Endothelial cell of umbilical vein (primary cell): ENCODE results near the gene DHRS12. TPM values are rescaled to one million over a fixed set of nuclear protein-coding genes. Genes with fewer than 3 reads are reported as not detected.

Experiments used
- Bru-seq: library from RNA; stranded (reverse); fragments of 400-500 nt; gene quantifications from one replicate; lab custom pipeline; 2021; lab: Mats Ljungman, UMichigan
- BruChase-seq, 2 experiments: library from RNA; stranded (reverse); fragments of 400-500 nt; gene quantifications; one replicate each; lab custom pipeline; 2021; lab: Mats Ljungman, UMichigan
- BruUV-seq: library from RNA; stranded (reverse); fragments of 400-500 nt; replicated peaks from 2 replicates; lab custom pipeline; 2021; lab: Mats Ljungman, UMichigan
- CTCF ChIA-PET: fragments of 300-600, 350-600 bp; sonication (Branson Sonifier 250); formaldehyde crosslinking; loops from one replicate; lab custom pipeline; 2021; ENCODE audit warnings: antibody characterized with exemption, inconsistent platforms; lab: Charles Lee
- POLR2A ChIA-PET: fragments of 300-600, 350-600 bp; sonication (Branson Sonifier 250); formaldehyde crosslinking; loops from one replicate; lab custom pipeline; 2021; ENCODE audit warnings: antibody characterized with exemption, inconsistent platforms; lab: Charles Lee
- DNase-seq: peaks from one replicate; pipeline ENCODE4 v3.0.0-alpha.2; 2011; ENCODE audit warnings: low read depth, low spot score
- FAIRE-seq: peaks from 2 replicates; lab custom pipeline; 2011; peaks lifted over from hg19 to GRCh38; lab: Jason Lieb, UNC
- H2AFZ ChIP-seq: 2 replicates; pipeline ENCODE4 v1.6.0; 2012; ENCODE audit warnings: low read depth, low read length, control low read depth, inconsistent platforms
- H3K27ac ChIP-seq: 2 replicates; pipeline ENCODE4 v1.5.1; 2011; ENCODE audit warnings: low read depth, mild to moderate bottlenecking, control low read depth, low read length, moderate library complexity; ENCODE audit not compliant: insufficient read depth
- H3K27me3 ChIP-seq, 2 experiments: 2 replicates each; pipeline versions ENCODE4 v1.6.0 to v1.6.1; 2011; ENCODE audit warnings: low read length in 2 of 2, mixed read lengths in 1 of 2; ENCODE audit not compliant: control insufficient read depth in 2 of 2, insufficient read depth in 2 of 2
- H3K36me3 ChIP-seq, 2 experiments: 2 replicates in 1 of 2; 3 replicates in 1 of 2; pipeline ENCODE4 v1.5.1; 2011; ENCODE audit warnings: low read length in 2 of 2, mild to moderate bottlenecking in 1 of 2, moderate library complexity in 1 of 2; ENCODE audit not compliant: control insufficient read depth in 2 of 2, insufficient read depth in 2 of 2; ENCODE audit errors: extremely low read depth in 1 of 2
- H3K4me1 ChIP-seq: 3 replicates; pipeline ENCODE4 v1.5.1; 2011; ENCODE audit warnings: mild to moderate bottlenecking, low read length; ENCODE audit not compliant: control insufficient read depth, insufficient read depth; ENCODE audit errors: extremely low read depth
- H3K4me2 ChIP-seq: 2 replicates; pipeline ENCODE4 v1.6.1; 2011; ENCODE audit warnings: low read length, control low read depth, mixed read lengths; ENCODE audit not compliant: insufficient read depth
- H3K4me3 ChIP-seq, 3 experiments: fragments of 200-600 bp in 1 of 3; sonication (generic), shearing (Covaris generic) in 1 of 3; replicated peaks in 1 of 3; 2 replicates each; pipeline ENCODE4 v1.5.1; 2011 to 2016; ENCODE audit warnings: control low read depth in 3 of 3, low read length in 3 of 3, mild to moderate bottlenecking in 2 of 3, inconsistent platforms in 1 of 3, low read depth in 1 of 3, moderate library complexity in 1 of 3; ENCODE audit not compliant: insufficient read depth in 1 of 3
- H3K79me2 ChIP-seq: 2 replicates; pipeline ENCODE4 v1.6.0; 2012; ENCODE audit warnings: low read length, inconsistent platforms; ENCODE audit not compliant: control insufficient read depth, insufficient read depth
- H3K9ac ChIP-seq: replicated peaks from 2 replicates; pipeline ENCODE3; 2011; ENCODE audit warnings: low read length, control low read depth; ENCODE audit not compliant: insufficient read depth; ENCODE audit errors: extremely low read depth
- H3K9me1 ChIP-seq: replicated peaks from 3 replicates; pipeline ENCODE4 v1.6.0; 2011; ENCODE audit warnings: mild to moderate bottlenecking, low read length; ENCODE audit not compliant: control insufficient read depth, insufficient read depth; ENCODE audit errors: extremely low read depth
- H3K9me3 ChIP-seq: replicated peaks from 2 replicates; pipeline ENCODE4 v1.5.1; 2012; ENCODE audit warnings: low read length, inconsistent platforms; ENCODE audit not compliant: control insufficient read depth, insufficient read depth
- H4K20me1 ChIP-seq: replicated peaks from 2 replicates; pipeline ENCODE3; 2011; ENCODE audit warnings: mild to moderate bottlenecking, low read length; ENCODE audit not compliant: control insufficient read depth, insufficient read depth; ENCODE audit errors: extremely low read depth
- EZH2 ChIP-seq: IDR thresholded peaks from 2 replicates; pipeline ENCODE4 v1.6.1; 2012; ENCODE audit warnings: borderline replicate concordance, low read depth, mild to moderate bottlenecking, moderate library complexity, low read length, inconsistent platforms; ENCODE audit not compliant: severe bottlenecking
- FOS ChIP-seq: IDR thresholded peaks from 2 replicates; pipeline ENCODE4 v1.6.1; 2011; ENCODE audit warnings: mild to moderate bottlenecking, low read length, moderate library complexity, borderline replicate concordance; ENCODE audit not compliant: insufficient read depth
- GATA2 ChIP-seq: IDR thresholded peaks from 2 replicates; pipeline ENCODE4 v1.7.0; 2011; ENCODE audit warnings: low read depth, mild to moderate bottlenecking, moderate library complexity, mixed read lengths, low read length; ENCODE audit not compliant: insufficient read length, insufficient read depth
- JUN ChIP-seq: IDR thresholded peaks from 2 replicates; pipeline ENCODE4 v1.6.1; 2011; ENCODE audit warnings: borderline replicate concordance, low read depth; ENCODE audit not compliant: insufficient read length, insufficient read depth
- MAX ChIP-seq: IDR thresholded peaks from 2 replicates; pipeline ENCODE4 v1.6.1; 2011; ENCODE audit not compliant: insufficient read depth, insufficient read length
- MYC ChIP-seq: IDR thresholded peaks from one replicate; pipeline ENCODE4 v1.6.1; 2011; ENCODE audit warnings: mild to moderate bottlenecking, low read depth, low read length
- POLR2A ChIP-seq: IDR thresholded peaks from 2 replicates; pipeline ENCODE4 v1.6.1; 2012; ENCODE audit warnings: low read depth, mild to moderate bottlenecking, control low read depth, low read length
- POLR2AphosphoS5 ChIP-seq: IDR thresholded peaks from 2 replicates; pipeline ENCODE4 v1.6.1; 2012; ENCODE audit warnings: low read depth, mild to moderate bottlenecking, control low read depth, low read length, moderate library complexity; ENCODE audit not compliant: insufficient read depth
- dilution Hi-C: fragments of 300-500 bp; cut with MboI; formaldehyde crosslinking; loops from one replicate; pipeline ENCODE4 v1.15.0; 2019; ENCODE audit warnings: low sequenced_read_pairs; ENCODE audit not compliant: extremely low pct_ligation_motif_present
- intact Hi-C: fragments of 100-400 bp; cut with micrococcal nuclease; formaldehyde crosslinking; loops from one replicate; pipeline ENCODE4 v1.10.0; 2022
- long read RNA-seq: library from polyadenylated mRNA; stranded (forward); transcript quantifications from one replicate; pipeline ENCODE4 v2.0.0, GENCODE V29; 2021
- polyA minus RNA-seq, 3 experiments: library from RNA; depleted of rRNA, polyadenylated mRNA; stranded (reverse); fragments of >200 nt; gene quantifications; 1 replicate in 1 of 3; 2 replicates in 2 of 3; pipeline ENCODE4 v1.2.3, GENCODE V29; 2011
- polyA plus RNA-seq, 4 experiments: library from polyadenylated mRNA; depleted of rRNA in 3 of 4; stranded (reverse) in 3 of 4; unstranded in 1 of 4; fragments of >200 nt; gene quantifications; 2 replicates each; pipeline versions ENCODE4 v1.2.1 to v1.2.3, GENCODE V29; 2011 to 2012; ENCODE audit warnings: missing spikeins in 1 of 4
- total RNA-seq: library from RNA; stranded (reverse); gene quantifications from 2 replicates; pipeline ENCODE4 v1.2.3, GENCODE V29; 2021
- TF ChIP-seq, protein P1 (sequence below), 2 donors: IDR thresholded peaks; 1 replicate in 1 of 2; 2 replicates in 1 of 2; pipeline ENCODE4 v1.5.1; 2011; ENCODE audit warnings: low read length in 2 of 2, mild to moderate bottlenecking in 2 of 2, moderate library complexity in 2 of 2, control low read depth in 1 of 2, inconsistent platforms in 1 of 2, low read depth in 1 of 2; ENCODE audit not compliant: insufficient read depth in 1 of 2; ENCODE audit errors: extremely low read depth in 1 of 2

DHRS12 gene, protein sequence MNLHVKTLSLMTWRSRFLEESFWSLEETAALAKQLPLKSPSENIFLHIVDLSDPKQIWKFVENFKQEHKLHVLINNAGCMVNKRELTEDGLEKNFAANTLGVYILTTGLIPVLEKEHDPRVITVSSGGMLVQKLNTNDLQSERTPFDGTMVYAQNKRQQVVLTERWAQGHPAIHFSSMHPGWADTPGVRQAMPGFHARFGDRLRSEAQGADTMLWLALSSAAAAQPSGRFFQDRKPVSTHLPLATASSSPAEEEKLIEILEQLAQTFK
- total RNA-seq (6.4 and 8.9 TPM in 2 replicates), polyA plus RNA-seq (9.1 and 9.4 TPM in 2 replicates), polyA minus RNA-seq (8.6 and 9.8 TPM in 2 replicates), Bru-seq, nascent RNA (percentile 40 among the genes with signal in this experiment), BruChase-seq, experiment 1, labeled RNA remaining after a 6-hour chase (percentile 42 among the genes with signal in this experiment), BruChase-seq, experiment 2, labeled RNA remaining after a 2-hour chase (percentile 32 among the genes with signal in this experiment)
- 4.9 and 7.3 TPM in 2 replicates for polyA plus RNA-seq (2011; cell fraction: cytosol; rRNA removed)
- 13.8 and 16.8 TPM in 2 replicates for polyA plus RNA-seq (2011; cell fraction: nucleus; rRNA removed)
- polyA plus RNA-seq (2012) = 8.3 and 13.3 TPM in 2 replicates
- not detected for polyA minus RNA-seq (2011; cell fraction: cytosol; rRNA and poly(A)+ RNA removed)
- polyA minus RNA-seq (2011; cell fraction: nucleus; rRNA and poly(A)+ RNA removed) = 7.7 and 9.3 TPM in 2 replicates
- long read RNA-seq, partial matches to known transcripts = 11 of 28 reads
- long read RNA-seq, other reads (novel, unspliced or antisense) = 14 of 28 reads

DNA sequence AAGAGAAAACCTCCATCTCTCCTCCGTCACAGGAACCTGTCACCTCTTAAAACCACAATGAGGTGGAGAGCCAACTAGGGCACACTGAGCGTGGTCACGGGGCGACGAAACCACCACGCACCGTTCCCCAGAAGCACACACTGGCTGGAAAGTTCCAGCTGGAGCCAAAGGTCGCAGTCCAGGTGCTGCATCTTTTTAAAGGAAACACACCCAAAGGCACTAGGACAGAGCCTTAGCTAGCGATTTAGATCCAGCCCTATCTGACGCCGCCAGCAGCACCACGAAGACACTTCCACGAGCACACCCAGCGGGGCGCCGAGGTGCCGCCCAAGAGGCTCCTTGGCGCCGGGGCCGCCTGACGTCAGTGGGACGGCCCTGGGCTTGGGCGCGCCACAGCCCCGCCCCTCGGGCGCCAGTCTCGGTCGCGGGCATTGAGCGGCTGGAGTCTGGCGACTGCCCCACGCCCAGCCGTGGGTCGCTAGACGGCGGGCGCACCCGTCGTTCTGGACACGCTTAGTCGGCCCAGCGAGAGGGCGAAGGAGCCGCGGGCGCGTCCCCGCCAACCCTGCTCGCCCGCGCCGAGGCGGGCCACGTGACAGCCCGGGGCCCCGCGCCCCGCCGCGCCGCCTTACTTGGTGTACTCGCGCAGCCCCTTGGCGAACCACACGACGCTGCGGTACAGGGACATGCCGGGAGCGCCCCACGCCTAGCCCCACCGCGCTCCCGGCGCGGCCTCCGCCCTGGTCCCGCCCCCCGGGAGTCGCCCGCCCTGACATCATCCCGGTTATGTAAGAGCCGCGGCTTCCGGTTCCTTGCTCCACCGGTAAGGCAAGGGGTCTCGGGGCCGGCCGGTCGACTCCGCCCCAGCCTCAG is at the start of gene DHRS12:
DHRS12 (minus strand) TSS at position 742 of the 873 bp plus-strand sequence. CDS start 4,504 bp downstream, outside the sequence.
- FAIRE-seq (peak; percentile 81), DNase-seq (peak; percentile 75)
- no peaks in the 10 kb centered on the region for H3K79me2 ChIP-seq
- no peaks in the 10 kb centered on the region for H3K9me1 ChIP-seq
- CTCF ChIA-PET = interaction anchor here (0.6 to 1.3 kb wide), 2 partner anchors 324 to 678 kb away, joined by 3 read pairs; no protein-coding TSS in a partner anchor
- dilution Hi-C loops (no loop called here), intact Hi-C loops (loop anchor here (1.0 to 10.0 kb wide), 7 partner anchors 39 to 656 kb away; partner anchors contain the start of genes ALG11, ATP7B, CKAP2 and INTS6)
- peak within 1 kb of the TSS; percentile 96 for H3K9ac ChIP-seq
- peak within 1 kb of the TSS; percentile 96 for H2AFZ ChIP-seq
- H3K9me3 ChIP-seq = no peaks in the 10 kb centered on the region
- BruUV-seq = no TSS peak
- TF ChIP-seq POLR2AphosphoS5 (peak; percentile 93), FOS (no peak), JUN (no peak), MAX (no peak), EZH2 (no peak), GATA2 (no peak), MYC (no peak), POLR2A (peak; percentile 77)
- TF ChIP-seq, protein P1, sequence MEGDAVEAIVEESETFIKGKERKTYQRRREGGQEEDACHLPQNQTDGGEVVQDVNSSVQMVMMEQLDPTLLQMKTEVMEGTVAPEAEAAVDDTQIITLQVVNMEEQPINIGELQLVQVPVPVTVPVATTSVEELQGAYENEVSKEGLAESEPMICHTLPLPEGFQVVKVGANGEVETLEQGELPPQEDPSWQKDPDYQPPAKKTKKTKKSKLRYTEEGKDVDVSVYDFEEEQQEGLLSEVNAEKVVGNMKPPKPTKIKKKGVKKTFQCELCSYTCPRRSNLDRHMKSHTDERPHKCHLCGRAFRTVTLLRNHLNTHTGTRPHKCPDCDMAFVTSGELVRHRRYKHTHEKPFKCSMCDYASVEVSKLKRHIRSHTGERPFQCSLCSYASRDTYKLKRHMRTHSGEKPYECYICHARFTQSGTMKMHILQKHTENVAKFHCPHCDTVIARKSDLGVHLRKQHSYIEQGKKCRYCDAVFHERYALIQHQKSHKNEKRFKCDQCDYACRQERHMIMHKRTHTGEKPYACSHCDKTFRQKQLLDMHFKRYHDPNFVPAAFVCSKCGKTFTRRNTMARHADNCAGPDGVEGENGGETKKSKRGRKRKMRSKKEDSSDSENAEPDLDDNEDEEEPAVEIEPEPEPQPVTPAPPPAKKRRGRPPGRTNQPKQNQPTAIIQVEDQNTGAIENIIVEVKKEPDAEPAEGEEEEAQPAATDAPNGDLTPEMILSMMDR (IDR thresholded peaks at IDR 0.05; ENCODE audit: extremely low read depth in 1 of 2, insufficient read depth in 1 of 2, low read depth in 1 of 2, low read length in 2 of 2) = no peak
- no peaks in the 10 kb centered on the region for H3K27me3 ChIP-seq
- no peaks in the 10 kb centered on the region for H3K36me3 ChIP-seq
- peaks cover 35% of the 10 kb centered on the region for H3K4me1 ChIP-seq
- peak within 1 kb of the TSS; percentile 91 for H3K4me2 ChIP-seq
- H3K4me3 ChIP-seq = peak within 1 kb of the TSS; percentile 62 to 72 (median 71)
- H3K27ac ChIP-seq = peak within 1 kb of the TSS; percentile 92
- POLR2A ChIA-PET = interaction anchor here (3.1 kb wide), 1 partner anchor 351 kb away, joined by 11 read pairs; the partner anchor contains the start of gene INTS6
- no peaks in the 10 kb centered on the region for H4K20me1 ChIP-seq
